ENCODE measurements around the gene GLIS1.

DNA sequence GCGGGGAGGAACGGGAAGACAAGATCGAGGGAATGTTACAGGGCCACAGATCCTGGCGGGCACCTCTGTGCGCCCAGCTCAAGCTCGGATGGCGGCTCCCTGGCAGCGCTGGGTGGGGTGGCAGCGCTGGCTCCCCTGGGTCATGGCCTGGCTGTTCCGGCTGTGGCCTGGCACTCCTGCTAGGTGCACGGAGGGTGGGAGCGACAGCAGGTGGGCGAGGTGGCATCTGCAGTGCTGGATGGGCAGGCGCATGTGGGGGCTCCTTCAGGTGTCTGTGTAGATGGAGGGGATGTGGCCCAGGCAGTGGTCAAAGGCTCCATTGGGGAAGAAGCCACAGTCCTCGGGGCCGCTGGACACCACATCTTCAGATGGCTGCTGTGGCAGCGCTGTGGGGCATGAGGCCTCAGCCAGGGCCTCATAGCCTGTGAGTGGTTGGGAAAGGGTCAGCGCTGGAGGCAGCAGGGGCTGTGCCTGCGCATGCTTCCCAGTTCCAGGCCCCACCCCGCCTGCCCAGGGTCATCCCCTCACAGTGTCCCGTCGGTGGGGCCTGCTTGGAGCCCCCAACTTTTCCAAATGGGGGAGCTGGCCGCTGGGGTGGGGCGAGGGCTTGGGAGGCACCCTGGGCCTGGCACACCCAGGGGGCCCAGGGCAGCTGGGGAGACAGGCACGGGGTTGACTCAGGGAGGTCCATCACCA, 232.5 kb downstream of the GLIS1 start:
- TF ChIP-seq, protein P1, sequence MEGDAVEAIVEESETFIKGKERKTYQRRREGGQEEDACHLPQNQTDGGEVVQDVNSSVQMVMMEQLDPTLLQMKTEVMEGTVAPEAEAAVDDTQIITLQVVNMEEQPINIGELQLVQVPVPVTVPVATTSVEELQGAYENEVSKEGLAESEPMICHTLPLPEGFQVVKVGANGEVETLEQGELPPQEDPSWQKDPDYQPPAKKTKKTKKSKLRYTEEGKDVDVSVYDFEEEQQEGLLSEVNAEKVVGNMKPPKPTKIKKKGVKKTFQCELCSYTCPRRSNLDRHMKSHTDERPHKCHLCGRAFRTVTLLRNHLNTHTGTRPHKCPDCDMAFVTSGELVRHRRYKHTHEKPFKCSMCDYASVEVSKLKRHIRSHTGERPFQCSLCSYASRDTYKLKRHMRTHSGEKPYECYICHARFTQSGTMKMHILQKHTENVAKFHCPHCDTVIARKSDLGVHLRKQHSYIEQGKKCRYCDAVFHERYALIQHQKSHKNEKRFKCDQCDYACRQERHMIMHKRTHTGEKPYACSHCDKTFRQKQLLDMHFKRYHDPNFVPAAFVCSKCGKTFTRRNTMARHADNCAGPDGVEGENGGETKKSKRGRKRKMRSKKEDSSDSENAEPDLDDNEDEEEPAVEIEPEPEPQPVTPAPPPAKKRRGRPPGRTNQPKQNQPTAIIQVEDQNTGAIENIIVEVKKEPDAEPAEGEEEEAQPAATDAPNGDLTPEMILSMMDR (IDR thresholded peaks at IDR 0.05), result no peak
- TF ChIP-seq POLR2A (IDR thresholded peaks at IDR 0.05) (no peak), EP300 (IDR thresholded peaks at IDR 0.05) (no peak), POLR2AphosphoS5 (IDR thresholded peaks at IDR 0.05) (no peak)
